Measurements from ENCODE around the gene GDF11.
"Not testable (repeated sequence)": the region's sequence is repeated elsewhere in the genome, so short reads cannot be mapped to it uniquely, and the experiment has no call there.

GDF11 gene

GRCh38 chr12:55741931-55742680, 816 bp upstream of the GDF11 start:
- DNase-seq (ENCODE audit: low read depth) = no peak

GRCh38 chr12:55743406-55744339, 751 bp downstream of the GDF11 start:
- no peak for DNase-seq (ENCODE audit: low read depth)

- DNase-seq (ENCODE audit: low read depth) = no peak
Observed at GRCh38 chr12:55744340-55745030, 1.6 kb downstream of the GDF11 start.

- DNase-seq (ENCODE audit: low read depth) = no peak
Observed at GRCh38 chr12:55745361-55746173, 2.6 kb downstream of the GDF11 start.

GRCh38 chr12:55746174-55746912, 3.4 kb downstream of the GDF11 start:
- DNase-seq (ENCODE audit: low read depth) = no peak

GRCh38 chr12:55746913-55747231, 4.0 kb downstream of the GDF11 start:
- no peak for DNase-seq (ENCODE audit: low read depth)

GRCh38 chr12:55748230-55748993, 5.5 kb downstream of the GDF11 start:
- DNase-seq (ENCODE audit: low read depth) = no peak

- DNase-seq (ENCODE audit: low read depth) = no peak
Observed at GRCh38 chr12:55755246-55755645, 12.3 kb downstream of the GDF11 start.

- no peak for DNase-seq (ENCODE audit: low read depth)
Observed at GRCh38 chr12:55757701-55758100, 14.8 kb downstream of the GDF11 start.

GRCh38 chr12:55758575-55758974, 15.7 kb downstream of the GDF11 start:
- DNase-seq (ENCODE audit: low read depth) = not testable (repeated sequence)

GRCh38 chr12:55760663-55761062, 17.7 kb downstream of the GDF11 start:
- DNase-seq (ENCODE audit: low read depth) = no peak

GRCh38 chr12:55762646-55763045, 19.7 kb downstream of the GDF11 start:
- no peak for DNase-seq (ENCODE audit: low read depth)

- no peak for DNase-seq (ENCODE audit: low read depth)
Observed at GRCh38 chr12:55765736-55766290, 22.9 kb downstream of the GDF11 start.

GRCh38 chr12:55767156-55767555, 24.2 kb downstream of the GDF11 start:
- no peak for DNase-seq (ENCODE audit: low read depth)

- DNase-seq (ENCODE audit: low read depth) = no peak
Observed at GRCh38 chr12:55771736-55772135, 28.8 kb downstream of the GDF11 start.

GRCh38 chr12:55777856-55778255, 34.9 kb downstream of the GDF11 start:
- no peak for DNase-seq (ENCODE audit: low read depth)

- no peak for DNase-seq (ENCODE audit: low read depth)
Observed at GRCh38 chr12:55780685-55781084, 37.8 kb downstream of the GDF11 start.

GRCh38 chr12:55788546-55788945, 45.6 kb downstream of the GDF11 start:
- no peak for DNase-seq (ENCODE audit: low read depth)

- DNase-seq (ENCODE audit: low read depth) = no peak
Observed at GRCh38 chr12:55789171-55789570, 46.2 kb downstream of the GDF11 start.

- DNase-seq (ENCODE audit: low read depth) = no peak
Observed at GRCh38 chr12:55789893-55790292, 47.0 kb downstream of the GDF11 start.
